Measurements from ENCODE around the gene INCENP. TPM values are rescaled to one million over a fixed set of nuclear protein-coding genes. Genes with fewer than 3 reads are reported as not detected.

Gene INCENP
- total RNA-seq, 6 experiments from 2014 or later = 6.4 to 8.9 (median 7.1) TPM

DNA sequence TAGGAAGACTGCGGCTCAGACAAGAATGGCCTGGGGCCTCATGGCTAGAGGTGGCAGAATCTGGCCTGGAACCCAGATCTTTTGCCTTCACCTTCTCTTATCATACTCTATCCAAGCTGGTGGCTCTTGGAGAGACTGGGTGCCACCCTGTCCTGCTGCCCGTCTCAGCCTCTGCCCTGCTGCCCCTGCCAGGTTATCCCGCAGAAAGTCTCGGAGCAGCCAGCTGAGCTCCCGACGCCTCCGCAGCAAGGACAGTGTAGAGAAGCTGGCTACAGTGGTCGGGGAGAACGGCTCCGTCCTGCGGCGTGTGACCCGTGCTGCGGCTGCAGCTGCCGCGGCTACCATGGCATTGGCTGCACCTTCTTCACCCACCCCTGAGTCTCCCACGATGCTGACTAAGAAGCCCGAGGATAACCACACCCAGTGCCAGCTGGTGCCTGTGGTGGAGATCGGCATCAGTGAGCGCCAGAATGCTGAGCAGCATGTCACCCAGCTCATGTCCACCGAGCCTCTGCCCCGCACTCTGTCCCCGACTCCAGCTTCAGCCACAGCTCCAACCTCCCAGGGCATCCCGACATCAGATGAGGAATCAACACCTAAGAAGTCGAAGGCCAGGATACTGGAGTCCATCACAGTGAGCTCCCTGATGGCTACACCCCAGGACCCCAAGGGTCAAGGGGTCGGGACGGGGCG lies 5.9 kb downstream of the INCENP start:
- no peak for TF ChIP-seq POLR2A (IDR thresholded peaks at IDR 0.05)
- TF ChIP-seq CTCF (IDR thresholded peaks at IDR 0.05) = no peak
- ATAC-seq (no peak), DNase-seq (peak in 1 of 3 donors; percentile 37)
- H3K4me1 ChIP-seq = peaks cover 0 to 3% (median 0%) of the 10 kb centered on the region in 4 donors
- WGBS (ENCODE audit: insufficient coverage, low coverage, low lambda C conversion rate, missing lambda C conversion rate) = no CpG with 5 or more reads among the region's 28 CpGs
- H3K27me3 ChIP-seq = no peaks in the 10 kb centered on the region
- H3K9me3 ChIP-seq = no peaks in the 10 kb centered on the region
- intact Hi-C loops (cut with DNase I) = no loop called here
- no peak overlapping the region for H3K4me3 ChIP-seq
- H3K36me3 ChIP-seq = peaks cover 0 to 12% (median 0%) of the 10 kb centered on the region in 4 donors
- no peak overlapping the region for H3K27ac ChIP-seq

DNA sequence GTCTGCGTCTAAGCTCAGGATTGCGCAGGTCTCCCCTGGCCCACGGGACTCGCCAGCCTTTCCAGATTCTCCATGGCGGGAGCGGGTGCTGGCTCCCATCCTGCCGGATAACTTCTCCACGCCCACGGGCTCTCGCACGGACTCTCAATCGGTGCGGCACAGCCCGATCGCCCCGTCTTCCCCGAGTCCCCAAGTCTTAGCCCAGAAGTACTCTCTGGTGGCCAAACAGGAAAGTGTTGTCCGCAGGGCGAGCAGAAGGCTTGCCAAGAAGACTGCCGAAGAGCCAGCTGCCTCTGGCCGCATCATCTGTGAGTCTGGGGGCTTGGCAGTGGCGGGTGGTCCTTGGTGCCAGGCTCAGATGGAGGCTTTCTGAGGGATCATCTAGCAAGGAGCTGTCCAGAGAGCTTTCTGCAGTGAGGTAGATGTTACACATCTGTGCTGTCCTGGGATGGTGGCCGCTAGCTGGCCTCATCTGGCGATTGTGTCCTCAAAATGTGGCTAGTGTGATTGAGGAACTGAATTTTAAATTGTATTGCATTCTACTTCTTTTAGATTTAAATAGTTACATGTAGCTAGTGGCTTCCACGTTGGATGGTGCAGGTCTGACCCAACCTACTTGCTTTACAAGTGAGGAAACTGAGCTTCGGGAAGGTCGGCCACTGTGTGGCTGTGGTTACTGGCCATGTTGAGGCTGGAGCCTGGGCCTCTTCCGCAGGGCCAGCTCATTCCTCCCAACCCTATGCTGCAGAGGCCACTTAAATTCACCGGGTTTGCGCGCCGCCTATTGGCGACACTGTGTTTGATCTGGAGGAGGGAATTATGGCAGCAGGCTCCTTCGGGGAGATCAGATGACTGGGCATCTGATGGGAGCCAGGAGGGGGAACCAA lies 6.7 kb downstream of the INCENP start:
- ATAC-seq (no peak), DNase-seq (peak in 1 of 3 donors; percentile 39)
- intact Hi-C loops (cut with DNase I) = no loop called here
- 98% methylated on average over 13 of the region's 34 CpGs for WGBS (ENCODE audit: insufficient coverage, low coverage, low lambda C conversion rate, missing lambda C conversion rate)
- no peak overlapping the region for H3K4me3 ChIP-seq
- H3K27ac ChIP-seq = no peak overlapping the region
- H3K4me1 ChIP-seq = no peaks in the 10 kb centered on the region
- H3K36me3 ChIP-seq = peaks cover 0 to 12% (median 0%) of the 10 kb centered on the region in 4 donors
- no peaks in the 10 kb centered on the region for H3K27me3 ChIP-seq
- no peaks in the 10 kb centered on the region for H3K9me3 ChIP-seq
- TF ChIP-seq CTCF (IDR thresholded peaks at IDR 0.05) (no peak), POLR2A (IDR thresholded peaks at IDR 0.05) (no peak)

DNA sequence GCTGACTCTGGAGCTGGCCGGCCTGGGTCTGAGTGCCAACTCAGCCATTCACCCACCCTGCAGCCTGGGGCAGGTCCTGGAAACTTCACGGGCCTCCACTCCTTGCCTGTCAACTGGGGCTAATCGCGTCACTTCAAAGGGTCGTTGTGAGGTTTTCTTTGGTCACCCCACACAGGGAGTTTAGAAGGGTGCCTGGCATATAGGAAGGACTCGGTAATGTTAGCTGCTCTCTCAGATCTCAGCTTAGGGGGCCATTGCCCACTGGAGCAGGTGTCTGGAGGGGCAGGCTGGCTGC lies 7.3 kb downstream of the INCENP start:
- Histone ChIP-seq H3K27me3 (no peaks in the 10 kb centered on the region), H3K9me3 (no peaks in the 10 kb centered on the region), H3K4me1 (no peaks in the 10 kb centered on the region), H3K27ac (no peak overlapping the region), H3K4me3 (no peak overlapping the region), H3K36me3 (peaks cover 0 to 12% (median 0%) of the 10 kb centered on the region in 4 donors)
- ATAC-seq = no peak
- TF ChIP-seq CTCF (IDR thresholded peaks at IDR 0.05) (no peak), POLR2A (IDR thresholded peaks at IDR 0.05) (no peak)
- intact Hi-C loops (cut with DNase I) = no loop called here
- no peak for DNase-seq
- WGBS (ENCODE audit: insufficient coverage, low coverage, low lambda C conversion rate, missing lambda C conversion rate) = 80% methylated on average over 1 of the region's 6 CpGs

DNA sequence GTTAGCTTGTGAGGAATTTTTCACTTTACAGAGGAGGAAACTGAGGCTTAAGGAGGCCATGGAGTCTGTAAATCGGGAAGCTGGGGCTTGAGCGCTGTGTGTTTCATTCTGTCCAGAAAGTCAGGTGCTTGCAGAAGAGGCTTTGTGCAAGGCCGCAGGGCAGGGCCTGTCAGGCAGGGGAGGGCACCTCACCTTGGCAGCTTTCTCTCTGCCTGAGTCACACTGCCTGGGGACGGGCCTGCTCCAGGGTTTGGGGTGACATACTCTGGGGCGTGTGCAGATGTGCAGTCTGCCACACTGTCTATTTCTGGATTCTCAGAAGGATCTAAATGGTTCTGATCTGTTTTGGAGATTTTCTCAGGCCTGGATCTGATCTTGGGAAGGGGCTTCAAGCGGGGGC lies 8.4 kb downstream of the INCENP start:
- WGBS (ENCODE audit: insufficient coverage, low coverage, low lambda C conversion rate, missing lambda C conversion rate) = no CpG with 5 or more reads among the region's 6 CpGs
- Histone ChIP-seq H3K4me3 (no peak overlapping the region), H3K27ac (no peak overlapping the region), H3K27me3 (no peaks in the 10 kb centered on the region), H3K36me3 (peaks cover 0 to 12% (median 0%) of the 10 kb centered on the region in 4 donors), H3K4me1 (no peaks in the 10 kb centered on the region), H3K9me3 (no peaks in the 10 kb centered on the region)
- intact Hi-C loops (cut with DNase I) = no loop called here
- DNase-seq (no peak), ATAC-seq (no peak)
- no peak for TF ChIP-seq CTCF (IDR thresholded peaks at IDR 0.05)
- TF ChIP-seq POLR2A (IDR thresholded peaks at IDR 0.05) = no peak

Data from right lobe of liver (tissue), 6 donors.